Upper lobe of left lung (tissue), 4 donors: ENCODE measurements around the gene DNAJC17.

ENCODE experiments used
- CTCF ChIP-seq, 6 experiments: fragments of 450-650 bp in 4 of 6; fragments of 200-600 bp in 2 of 6; sonication (generic) in 2 of 6; IDR thresholded peaks; one replicate each; pipeline ENCODE4 v1.5.1; 2016 to 2019; ENCODE audit warnings: antibody characterized with exemption in 6 of 6
- POLR2A ChIP-seq, 4 donors: fragments of 450-650 bp; IDR thresholded peaks; one replicate each; pipeline ENCODE4 v1.5.1; 2016 to 2017; ENCODE audit warnings: antibody characterized with exemption in 4 of 4, mild to moderate bottlenecking in 2 of 4
- POLR2AphosphoS5 ChIP-seq, 2 donors: sonication (generic); formaldehyde crosslinking; IDR thresholded peaks; one replicate each; pipeline ENCODE4 v1.5.1; 2017; ENCODE audit warnings: antibody characterized with exemption in 2 of 2

DNA sequence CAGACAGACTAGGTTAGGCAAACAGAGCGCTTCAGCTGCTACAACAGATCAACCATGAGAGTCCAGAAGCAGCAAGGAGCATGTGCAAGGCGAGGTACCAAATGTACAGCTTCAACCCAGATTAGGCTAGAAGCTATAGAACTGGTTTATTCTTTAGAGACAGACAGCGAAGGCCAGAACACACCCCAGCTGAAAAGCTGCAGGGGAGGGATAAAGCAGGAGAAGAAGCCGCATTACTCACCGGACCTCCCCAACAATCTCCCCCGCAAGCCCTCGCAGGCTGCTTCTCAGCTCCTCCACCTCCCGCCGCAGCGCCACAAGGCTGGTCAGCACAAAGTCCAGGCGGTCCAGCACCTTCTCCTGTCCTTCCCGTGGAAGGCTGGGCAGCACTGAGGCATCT is 55.5 kb downstream of the DNAJC17 start:
- no peak for TF ChIP-seq POLR2A (IDR thresholded peaks at IDR 0.05)
- no peak for TF ChIP-seq CTCF (IDR thresholded peaks at IDR 0.05)
- no peak for TF ChIP-seq POLR2AphosphoS5 (IDR thresholded peaks at IDR 0.05)
